ENCODE measurements around the gene SLC8A1.

The SLC8A1 gene

DNA sequence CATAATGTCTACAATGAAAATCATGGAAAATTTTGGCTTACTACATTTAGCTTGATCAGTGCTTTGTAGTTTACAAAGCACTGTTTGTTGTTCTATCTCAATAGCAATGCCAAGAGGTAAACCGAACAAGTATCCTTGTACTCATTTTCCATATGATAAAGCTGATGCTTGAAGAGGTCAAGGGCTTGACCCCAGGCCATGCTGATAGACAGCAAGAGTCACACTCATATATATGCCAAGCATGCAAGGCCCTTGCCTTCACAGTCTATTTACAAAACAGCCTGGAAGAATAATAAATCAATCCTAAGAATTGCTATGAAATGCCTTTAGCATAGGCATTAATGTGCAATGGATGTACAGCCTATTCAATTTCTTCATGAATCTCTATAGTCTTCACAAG lies 71.8 kb downstream of the SLC8A1 start:
- DNase-seq = no peak

DNA sequence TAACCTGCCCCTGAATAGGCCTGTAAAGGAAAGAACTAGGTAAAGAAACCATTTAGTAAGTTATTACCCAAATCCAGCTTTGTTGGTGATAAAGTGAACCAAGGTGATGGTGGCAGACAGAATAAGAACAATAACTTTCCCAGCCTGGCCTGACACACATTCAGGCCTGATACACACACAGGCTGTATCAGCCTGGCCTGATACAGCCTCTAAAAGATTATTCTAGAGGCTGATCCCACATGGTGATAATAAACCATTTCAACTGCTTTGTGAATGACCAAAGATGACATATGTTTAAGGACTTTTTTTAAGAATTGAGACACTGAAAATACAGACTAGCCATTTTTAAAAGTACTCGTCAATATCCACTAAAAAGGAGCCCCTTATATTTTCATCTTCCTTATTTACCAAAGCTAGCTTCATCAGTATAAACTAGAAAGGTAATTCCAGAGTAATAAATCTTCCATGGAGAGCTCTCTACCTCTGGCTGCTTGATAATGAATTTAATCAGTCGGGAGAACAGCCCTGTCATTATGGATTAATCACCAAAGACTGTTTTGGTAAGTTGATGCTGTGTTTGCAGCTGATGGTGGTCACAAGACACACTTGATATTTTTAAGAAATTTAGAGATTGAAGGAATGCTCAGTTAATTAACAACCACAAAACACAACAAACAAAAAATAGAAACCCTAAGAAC lies 77.2 kb downstream of the SLC8A1 start:
- DNase-seq = no peak

DNA sequence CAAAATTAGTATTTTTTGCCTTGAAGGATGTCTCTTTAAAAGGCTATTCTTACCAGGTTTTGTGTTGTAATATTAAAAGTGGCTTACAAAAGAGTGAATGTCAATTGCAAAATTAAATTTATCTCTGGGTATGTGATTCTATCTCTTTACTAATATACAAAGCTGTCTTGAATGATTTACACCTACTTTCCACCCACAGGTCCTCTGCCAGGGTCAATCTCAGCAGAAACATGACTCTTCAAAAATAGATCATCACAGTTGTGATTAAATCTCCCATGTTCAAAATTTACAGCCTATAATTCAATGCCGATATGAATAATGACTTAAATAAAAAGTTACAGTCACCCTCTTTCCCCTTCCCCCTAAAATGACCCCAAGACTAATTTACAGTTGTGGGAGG lies 78.8 kb downstream of the SLC8A1 start:
- DNase-seq = no peak

DNA sequence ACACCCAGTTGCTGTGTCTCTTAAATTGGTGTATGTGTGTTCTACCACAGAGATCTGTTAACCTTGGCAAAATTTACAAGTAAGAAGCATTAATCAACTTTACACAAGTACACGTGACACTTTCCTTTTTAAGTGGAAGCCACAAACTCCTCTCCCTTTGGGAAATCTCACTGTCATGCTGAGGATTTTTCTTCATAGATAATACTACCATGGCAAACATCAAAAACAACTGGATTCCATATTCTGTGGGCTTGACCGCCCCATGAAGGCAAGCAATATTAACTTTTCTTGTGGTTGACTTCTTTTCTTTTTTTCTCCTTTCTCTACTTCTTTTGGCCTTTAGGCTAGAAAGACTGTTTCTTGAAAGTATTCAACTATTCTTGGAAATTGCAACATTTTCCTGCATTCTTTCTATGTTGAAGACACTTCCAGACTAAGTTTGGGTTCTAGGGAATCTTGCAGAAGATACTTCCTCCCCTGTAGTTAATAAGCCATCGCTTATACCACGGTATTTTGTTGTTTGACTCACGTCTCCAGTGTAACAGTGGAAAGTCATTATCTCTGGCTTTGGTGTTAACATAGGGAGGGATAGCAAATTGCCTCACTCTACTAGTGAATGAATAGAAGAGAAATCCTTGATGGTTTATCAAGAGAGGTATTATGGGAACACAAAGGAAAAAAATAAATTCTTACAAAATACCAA lies 79.5 kb downstream of the SLC8A1 start:
- DNase-seq = no peak

DNA sequence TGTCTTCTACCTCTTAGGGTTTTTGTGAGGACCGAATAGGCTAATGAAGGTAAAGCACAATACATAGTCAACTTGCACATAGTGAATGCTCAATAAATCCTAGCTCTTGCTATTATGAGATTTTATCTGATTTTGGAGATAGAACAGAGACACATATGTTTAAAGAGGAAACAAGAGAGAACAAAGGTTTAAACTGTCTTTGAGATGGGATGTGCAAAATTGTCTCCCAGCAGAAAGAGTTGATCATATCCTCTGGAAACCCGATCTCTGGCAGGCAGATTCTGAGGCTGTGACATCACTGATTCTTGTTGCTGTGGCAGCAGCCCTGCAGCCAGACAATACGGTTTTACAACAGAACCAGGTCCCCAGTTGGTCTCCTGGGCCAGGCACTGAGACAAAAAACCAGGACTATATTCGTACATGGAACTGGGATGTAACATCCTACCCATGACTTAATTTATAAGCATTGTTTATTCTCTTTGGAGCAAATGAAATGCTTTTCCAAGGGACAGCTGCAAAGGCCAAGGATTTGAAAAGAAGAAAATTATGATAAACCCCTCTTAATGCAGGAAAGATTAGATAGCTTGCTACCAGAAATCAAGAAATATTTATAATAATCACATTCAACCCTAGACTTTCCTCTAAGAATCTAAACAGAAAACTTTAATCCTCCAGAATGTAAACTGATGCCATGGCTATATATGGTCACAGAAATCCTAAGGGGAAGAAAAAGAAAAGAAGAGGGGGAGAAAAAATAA lies 80.2 kb downstream of the SLC8A1 start:
- no peak for DNase-seq

DNA sequence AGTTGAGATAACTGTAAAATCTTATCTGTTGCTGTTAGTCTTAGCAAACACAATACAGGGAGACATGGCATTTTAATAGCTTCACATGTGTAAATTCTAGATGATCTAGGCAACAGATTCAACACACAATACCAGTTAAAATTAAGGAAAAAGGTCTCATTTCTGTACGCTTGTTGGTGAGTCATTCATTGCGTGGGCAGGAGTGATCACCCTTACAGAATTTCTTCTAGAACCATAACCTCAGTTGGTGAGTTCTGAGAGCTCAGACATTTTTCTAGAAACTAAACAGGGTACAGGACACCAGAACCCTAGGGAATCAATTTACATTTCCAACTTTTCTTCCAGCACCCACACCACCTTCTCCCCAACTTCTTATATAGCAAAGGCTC lies 81.9 kb downstream of the SLC8A1 start:
- no peak for DNase-seq

DNA sequence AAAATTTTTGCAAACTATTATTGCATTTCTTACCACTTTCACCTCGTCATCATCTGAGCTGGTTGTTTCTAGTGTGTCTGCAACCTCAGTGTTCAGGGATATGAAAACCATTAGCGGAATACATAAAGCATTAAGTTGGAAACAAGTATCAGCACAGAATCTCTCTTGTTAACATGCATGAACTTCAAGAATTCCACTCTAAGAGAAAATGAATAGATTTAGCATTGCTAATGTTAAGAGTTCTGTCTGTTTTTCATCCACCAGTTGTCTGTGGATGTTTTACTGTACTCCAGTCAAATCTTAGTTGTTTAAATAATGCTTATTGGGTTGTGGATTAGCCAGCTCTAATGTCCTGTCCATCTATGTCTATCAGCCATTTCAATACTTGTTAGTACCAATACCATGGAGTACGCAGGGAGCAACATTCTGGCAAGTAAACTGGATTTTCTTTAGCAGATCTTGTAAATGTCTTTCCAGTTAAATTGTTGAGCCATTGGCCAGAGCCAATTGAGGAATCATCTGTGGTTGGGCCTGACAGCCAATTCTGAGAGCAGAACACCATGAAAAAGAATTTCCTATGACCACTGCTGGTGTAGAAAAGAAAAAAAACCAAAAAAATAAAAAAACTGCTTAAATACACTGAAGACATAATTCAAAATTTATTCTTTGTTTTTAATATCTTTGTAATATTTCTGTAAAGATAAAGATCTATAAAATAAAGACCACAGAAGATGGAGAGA lies 82.5 kb downstream of the SLC8A1 start:
- no peak for DNase-seq

DNA sequence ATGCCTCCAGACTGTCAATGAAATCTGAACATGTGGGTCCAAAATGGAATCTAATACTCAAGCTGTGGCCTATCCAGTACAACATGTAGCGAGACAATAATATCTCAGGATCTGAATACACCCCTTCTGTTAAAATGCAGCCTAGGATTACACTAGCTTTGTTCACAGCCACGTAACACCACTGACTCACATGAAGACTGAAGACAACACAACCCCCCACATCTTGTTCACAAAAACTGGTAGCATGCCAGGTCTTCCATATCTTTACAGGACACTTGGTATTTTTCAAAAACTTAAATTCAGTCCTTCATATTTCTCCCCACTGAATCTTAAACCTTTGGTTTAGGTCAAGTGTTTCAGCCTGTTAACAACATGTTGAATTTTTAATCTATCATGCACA lies 84.2 kb downstream of the SLC8A1 start:
- DNase-seq = no peak

DNA sequence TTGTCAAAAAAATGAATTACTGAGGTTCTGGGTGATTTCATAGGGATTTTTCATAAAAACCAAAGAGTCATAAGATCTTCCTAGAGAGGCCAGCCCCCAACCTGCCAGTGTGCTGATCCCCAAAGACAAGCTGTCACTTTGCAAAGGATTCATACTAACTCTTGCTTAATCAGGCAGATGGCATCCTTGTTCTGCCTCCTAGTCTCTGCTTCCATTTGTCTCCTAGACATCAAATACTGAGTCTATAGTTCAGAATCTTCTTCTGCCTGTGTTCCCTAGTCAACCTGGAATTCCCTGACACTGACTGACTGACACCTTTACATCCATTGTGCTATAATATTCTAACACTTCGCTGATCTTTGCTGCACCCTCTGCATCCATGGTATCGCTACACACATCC lies 84.9 kb downstream of the SLC8A1 start:
- no peak for DNase-seq

DNA sequence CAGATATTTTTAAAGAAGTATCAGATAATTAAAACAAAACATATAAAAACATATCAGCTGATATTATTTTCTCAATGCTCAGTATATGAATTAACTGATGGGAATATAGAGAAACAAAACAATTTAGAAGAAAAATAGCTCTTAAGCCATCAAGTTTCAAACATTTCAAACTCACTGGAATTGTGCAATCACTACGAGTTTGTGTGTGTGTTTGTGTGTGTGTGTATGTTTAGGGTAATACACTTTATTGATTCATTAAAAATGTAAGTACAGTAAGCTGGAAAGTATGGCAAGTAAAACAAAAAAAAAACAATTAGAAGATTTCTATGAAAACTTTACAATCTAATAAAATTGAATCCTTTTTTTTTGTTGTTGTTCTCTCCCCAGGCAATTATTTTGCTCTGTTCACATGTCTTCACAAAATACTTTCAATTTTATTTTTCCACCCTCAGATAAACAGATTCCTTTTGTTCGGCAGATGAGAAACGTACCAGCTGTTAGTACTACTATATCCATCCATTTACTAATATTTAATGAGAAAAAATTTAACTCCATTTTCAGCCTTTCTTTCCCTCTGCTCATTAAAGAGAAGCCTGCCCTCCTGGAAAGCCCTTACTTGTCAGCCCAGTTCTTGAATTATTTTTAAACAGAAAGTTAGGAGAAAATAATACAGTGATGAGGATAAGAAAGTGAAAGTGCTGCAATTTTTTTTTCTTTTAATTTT lies 87.6 kb downstream of the SLC8A1 start:
- DNase-seq = peak; percentile 32

DNA sequence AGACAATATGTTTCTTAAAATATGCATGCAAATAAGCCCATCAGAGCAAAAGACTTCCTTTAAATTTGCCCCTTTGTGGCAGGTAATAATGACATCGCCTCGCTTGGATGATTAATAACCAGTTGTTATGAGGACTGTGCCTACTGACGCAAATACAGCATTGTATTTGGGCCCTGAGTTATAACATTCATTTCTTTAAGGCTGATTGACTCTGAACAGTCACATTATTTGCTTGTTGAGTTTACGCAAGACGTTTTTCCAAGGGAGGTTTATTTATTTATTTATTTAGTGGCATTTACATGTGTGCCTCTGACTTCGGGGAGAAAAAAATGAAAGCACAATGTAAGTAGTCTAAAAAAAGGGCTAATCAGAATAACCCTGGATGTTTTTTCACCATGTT lies 88.3 kb downstream of the SLC8A1 start:
- peak; percentile 16 for DNase-seq

DNA sequence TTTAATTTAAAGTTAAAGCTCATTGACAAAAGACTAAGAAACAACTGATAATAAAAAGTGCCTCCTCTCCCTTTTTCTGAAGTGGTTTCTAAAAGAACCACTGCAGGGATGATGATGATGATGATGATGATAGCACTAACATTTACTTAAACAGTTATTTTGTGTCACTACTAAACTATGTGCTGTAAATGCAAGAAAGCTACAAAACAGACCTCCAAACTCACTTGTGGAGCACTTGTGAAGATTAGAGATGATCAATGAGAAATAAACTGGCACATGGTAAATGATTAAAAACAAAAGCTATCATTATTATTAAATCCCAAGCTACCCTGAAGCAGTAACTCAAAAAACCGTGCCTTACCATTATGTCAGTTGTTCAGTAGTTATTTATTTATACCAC lies 88.7 kb downstream of the SLC8A1 start:
- no peak for DNase-seq

DNA sequence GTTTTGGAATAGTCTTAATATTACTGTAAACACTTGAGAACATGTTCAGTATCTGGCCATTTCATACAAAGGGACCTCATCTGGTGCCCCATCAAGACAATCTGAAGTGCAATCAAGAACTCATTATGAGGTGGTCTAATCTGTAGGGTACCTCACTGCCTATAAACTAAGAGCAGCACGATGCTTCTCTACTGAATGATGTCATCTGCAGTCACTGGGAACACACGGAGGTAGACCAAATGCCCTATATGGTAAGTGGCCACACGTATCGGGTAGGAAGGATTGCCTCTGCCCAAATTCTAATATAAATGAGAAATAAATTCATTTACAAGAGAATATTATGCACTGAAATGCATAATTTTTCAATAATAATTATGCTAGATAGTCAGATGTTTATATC lies 90.4 kb downstream of the SLC8A1 start:
- no peak for DNase-seq

DNA sequence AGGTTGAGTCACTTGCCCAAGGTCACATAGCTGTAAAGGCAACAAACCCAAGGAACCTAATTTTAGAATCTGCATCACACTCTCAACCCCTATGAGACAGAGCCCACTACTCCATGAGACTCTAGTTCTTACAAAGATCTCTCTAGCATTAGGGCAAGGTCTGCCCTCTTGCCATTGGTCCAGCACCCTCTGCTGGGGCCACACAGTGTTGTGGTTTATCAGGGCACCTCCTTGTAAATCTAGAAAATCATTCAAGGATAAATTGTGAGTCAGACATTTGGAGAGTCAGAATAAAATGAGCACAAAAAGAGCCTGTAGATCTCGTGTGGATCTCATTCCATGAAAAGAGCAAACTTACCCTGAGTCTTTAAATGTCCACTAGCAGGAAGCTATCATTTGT lies 91.2 kb downstream of the SLC8A1 start:
- no peak for DNase-seq

DNA sequence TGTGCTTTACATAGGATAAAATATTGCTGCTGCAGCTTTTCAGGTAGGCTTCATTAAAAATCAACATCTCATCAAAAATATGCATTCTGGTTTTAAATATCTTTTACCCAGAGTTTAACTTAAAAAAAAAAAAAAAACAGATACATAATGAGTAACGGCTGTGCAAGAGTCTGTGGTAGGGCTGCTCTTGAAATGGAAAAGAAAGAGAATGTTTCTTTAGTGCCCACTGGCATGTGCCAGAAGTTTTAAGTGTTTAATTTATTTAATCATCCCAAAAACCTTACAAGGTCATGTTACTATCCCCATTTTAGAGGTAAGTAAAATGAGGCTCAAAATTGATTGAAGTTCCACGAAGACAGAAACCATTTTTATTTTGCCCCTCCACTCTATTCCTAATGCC lies 92.1 kb downstream of the SLC8A1 start:
- no peak for DNase-seq

DNA sequence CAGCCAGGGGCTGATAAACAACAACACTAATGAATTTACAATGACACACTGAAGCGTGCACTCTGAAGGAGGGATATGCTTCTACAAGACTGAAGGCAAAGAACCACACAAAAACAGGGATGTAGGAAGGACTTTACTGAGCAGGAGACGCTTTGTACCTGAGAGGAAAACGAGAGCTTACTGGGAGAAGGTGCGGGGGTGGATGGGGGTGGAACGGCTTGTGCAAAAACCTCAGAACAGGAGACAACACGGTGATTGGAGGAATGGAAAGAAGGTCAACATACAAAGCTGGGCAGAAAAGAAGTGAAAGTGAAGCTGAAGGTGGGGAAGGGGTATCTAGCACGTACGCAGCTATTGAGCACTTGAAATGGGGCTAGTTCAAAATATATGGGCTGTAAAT lies 93.1 kb downstream of the SLC8A1 start:
- no peak for DNase-seq

DNA sequence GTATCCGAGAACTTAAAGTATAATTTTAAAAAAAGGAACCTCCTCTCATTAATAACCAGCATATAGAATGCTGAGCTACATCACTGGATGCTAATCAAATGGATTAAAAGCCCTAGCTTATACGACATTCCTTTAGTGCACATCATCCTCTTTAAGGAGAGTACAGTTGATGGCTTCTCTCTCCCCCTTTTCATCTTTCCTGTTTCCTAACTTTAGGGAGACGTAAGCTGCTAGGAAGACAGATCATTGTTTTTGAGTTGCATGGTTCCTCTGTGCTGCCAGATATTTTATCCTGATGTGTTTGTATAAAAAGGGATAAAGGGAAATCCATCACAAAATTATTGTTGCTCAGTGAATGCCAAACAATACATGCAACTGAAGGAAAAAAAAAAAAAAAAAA lies 94.2 kb downstream of the SLC8A1 start:
- DNase-seq = no peak

DNA sequence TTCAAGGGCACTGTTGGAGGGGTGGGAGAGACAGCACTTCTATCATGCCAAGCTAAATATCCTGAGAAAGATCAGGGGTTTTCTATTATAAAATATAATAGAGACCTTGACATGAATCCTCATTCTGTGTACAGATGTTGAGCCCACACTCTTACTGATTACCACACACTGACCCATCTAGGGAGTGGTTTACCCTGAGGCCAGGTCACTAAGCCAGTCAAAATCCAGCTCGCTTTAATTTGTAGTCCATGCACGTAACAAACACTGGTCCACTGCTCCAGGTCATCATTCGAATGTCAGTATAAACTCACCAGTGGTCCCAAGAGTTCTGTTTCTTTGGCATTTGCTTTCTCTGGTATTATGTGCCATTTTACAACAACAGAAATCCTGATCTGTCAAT lies 96.4 kb downstream of the SLC8A1 start:
- DNase-seq = no peak

DNA sequence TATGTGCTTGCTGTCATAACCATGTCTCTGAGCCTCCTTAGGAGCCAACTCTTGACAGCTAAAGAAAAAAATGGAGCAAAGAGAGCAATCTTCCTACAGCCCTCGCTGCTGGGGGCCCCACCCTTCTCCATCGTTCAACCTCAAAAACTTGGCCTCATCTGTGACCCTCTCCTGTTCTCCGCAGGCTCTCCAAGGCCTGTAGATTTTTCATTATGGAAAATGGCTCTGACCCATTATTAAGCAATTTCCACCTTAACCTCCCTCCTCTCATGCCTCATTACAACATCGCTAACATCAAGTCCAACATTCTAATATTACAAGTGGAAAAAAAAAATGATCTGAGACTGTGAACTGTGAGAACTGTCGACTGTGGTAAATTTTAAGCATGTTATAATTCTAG lies 98.7 kb downstream of the SLC8A1 start:
- DNase-seq = no peak

DNA sequence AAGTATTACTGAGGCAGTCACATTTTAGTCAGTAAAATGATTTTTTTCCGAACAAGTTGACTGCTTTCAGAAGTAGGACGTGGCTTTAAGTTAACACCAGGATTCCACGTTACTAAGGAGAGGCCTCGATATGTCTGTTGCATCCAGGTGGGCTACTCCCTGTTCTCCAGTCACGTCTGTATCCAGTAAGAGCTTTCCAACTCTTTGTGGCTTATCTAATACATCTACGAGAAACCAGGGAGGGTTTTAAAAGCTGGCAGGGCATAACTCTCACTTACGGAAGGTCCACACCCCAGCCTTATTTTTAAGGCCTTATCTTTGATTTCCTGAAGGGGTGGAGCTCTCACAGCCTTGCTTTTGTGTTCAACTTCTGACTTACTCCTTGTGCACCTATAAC lies 99.2 kb downstream of the SLC8A1 start:
- DNase-seq = no peak

DNA sequence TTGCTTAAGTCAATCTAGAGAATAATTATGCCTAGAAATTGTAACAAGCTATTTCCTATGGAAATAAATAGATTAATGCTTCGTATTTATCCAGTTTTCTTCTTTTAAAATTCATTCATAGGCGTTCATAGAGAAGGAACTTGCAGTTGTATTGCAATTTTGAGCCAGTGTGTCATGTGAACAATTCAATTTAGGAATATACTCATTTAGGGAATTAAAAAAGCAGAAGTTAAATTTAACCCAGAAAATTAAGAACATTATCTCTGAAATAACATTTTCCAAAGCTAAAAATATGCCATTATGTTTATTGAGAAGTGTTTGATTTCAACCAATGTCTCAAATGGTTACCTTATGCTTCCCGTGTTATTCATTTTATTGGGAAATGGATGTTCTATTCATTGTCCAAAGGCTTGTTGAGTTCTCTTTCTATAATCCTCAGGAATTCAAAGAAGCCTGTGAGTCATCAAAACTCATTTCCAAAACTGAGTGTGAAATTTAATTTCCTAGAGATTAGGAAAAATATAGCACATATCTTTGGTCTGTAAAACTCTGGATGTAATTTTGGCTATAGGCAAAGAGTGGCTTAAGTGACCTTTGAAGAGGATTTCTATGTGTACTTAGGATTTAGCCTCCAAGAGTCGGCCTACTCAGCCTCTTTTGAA lies 99.7 kb downstream of the SLC8A1 start:
- DNase-seq = no peak

DNA sequence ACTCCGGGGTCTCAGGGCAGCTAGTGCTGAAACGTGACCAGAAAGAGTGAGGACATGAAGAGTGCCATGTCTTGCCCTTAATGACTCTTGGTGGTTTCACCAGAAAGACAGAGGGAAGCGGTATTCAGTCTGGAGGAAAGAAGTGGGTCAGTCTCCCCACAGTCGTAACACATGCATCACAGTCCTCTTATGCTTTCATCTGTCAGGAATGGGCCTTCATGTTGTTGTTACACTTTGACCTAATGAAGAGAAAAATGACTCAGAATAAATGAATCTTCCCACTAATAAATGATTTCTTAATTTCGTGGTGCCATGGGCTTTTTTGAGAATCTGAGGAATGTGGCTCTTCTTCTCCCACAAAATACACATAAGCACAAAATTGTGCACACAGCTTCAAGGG lies 103.2 kb downstream of the SLC8A1 start:
- no peak for DNase-seq
